ENCODE data around the gene EPG5. TPM values are rescaled to one million over a fixed set of nuclear protein-coding genes. Genes with fewer than 3 reads are reported as not detected.

The EPG5 gene
- total and polyA plus RNA-seq, 9 of the 15 experiments (the other 6 are each of a cell fraction or from before 2014, with no cell fraction given), result 1.3 to 10.7 (median 5.2) TPM

GRCh38 chr18:45910405-45911023, 56.6 kb downstream of the EPG5 start (continued):
- TF ChIP-seq SNIP1 (IDR thresholded peaks at IDR 0.05; ENCODE audit: low read depth) (no peak), BHLHE40 (IDR thresholded peaks at IDR 0.05; ENCODE audit: low read length) (no peak), REST (IDR thresholded peaks at IDR 0.05; ENCODE audit: borderline replicate concordance) (peak; percentile 51; the same call in 1 of the 2 replicates), REST (CRISPR knock-in tag; IDR thresholded peaks at IDR 0.05; ENCODE audit: low read depth) (no peak), ZNF431 (CRISPR knock-in tag; IDR thresholded peaks at IDR 0.05) (no peak), ZNF785 (CRISPR knock-in tag; IDR thresholded peaks at IDR 0.05) (no peak), ESRRA (IDR thresholded peaks at IDR 0.05; ENCODE audit: borderline replicate concordance, low read depth) (no peak), NBN (IDR thresholded peaks at IDR 0.05; ENCODE audit: low read depth) (no peak), MXI1 (IDR thresholded peaks at IDR 0.05; ENCODE audit: low read depth, low read length) (no peak), TAF1 (IDR thresholded peaks at IDR 0.05; ENCODE audit: control insufficient read depth, extremely low read depth, insufficient read depth, low read length, severe bottlenecking) (no peak), RERE (CRISPR knock-in tag; IDR thresholded peaks at IDR 0.05; ENCODE audit: borderline replicate concordance) (no peak), CTCFL (IDR thresholded peaks at IDR 0.05; ENCODE audit: borderline replicate concordance, insufficient read depth, low read depth, low read length, poor library complexity, severe bottlenecking) (peak; percentile 11)
